RKO (cell line): ENCODE results near the gene AIMP1.
"Not testable (repeated sequence)": the region's sequence is repeated elsewhere in the genome, so short reads cannot be mapped to it uniquely, and the experiment has no call there.

ENCODE experiments used
- DNase-seq: peaks from one replicate; pipeline ENCODE4 v3.0.0-alpha.2; 2016; ENCODE audit warnings: low spot score

AIMP1 gene

DNA sequence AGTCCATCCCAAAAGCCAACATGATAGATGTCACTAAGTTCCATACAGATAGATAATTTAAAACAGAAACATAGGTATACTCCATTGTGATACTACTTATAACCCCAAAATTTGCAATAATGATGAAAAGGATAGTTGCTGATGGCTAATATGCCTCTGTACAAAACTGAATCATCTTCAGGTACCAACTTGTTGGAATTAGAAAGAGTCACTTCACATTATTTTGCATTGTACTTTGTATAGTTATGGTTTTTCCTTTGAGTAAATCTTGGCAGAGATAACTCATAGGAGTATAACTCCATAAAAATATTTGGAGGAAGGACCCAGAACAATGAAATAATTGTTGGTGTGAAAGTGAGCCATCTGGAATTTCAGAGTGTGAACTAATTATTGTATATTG lies 34.7 kb downstream of the AIMP1 start:
- DNase-seq = no peak

GRCh38 chr4:106353786-106354185 lies 37.4 kb downstream of the AIMP1 start:
- no peak for DNase-seq

- no peak for DNase-seq
These were observed 38.8 kb downstream of the AIMP1 start for GRCh38 chr4:106355193-106355592.

DNA sequence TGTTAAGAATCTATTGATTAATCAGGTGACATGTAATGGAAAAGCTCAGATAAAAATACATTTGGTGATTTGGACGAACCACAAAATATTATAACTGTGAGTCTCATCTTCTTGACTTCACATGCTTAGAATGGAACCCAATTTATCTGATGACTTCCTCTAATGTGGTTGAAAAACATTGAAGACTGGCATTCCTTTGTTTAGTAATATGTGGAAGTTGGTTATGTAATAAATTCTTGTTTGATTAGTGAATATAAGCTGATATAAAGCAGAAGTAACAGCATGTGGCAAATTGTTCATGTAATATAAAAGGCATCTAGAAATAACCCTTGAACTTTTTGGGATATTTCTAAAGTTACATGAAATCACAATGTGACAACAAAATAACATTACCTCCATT lies 42.5 kb downstream of the AIMP1 start:
- DNase-seq = peak; percentile 6

- DNase-seq = no peak
These were observed 45.9 kb downstream of the AIMP1 start for GRCh38 chr4:106362086-106362825.

GRCh38 chr4:106364282-106364681 lies 47.9 kb downstream of the AIMP1 start:
- DNase-seq = no peak

DNA sequence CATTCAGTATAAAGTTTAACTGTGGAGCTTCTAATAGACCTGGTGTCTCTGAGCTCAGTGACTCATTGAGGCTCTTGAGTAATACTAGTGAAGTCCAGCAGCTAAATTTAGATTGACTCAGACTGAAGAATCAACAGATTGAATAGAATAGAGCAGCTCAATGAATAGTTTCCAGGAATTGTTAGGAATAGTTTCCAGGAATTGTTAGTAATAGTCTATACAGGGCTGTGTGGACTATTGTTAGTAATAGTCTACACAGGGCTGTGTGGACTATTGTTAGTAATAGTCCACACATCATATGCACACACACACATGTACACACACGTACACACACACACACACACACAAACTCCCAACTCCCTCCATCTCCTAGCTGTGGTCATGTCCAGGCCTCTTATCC lies 49.3 kb downstream of the AIMP1 start:
- peak; percentile 80 for DNase-seq

- DNase-seq = no peak
These were observed 49.7 kb downstream of the AIMP1 start for GRCh38 chr4:106366026-106366425.

DNA sequence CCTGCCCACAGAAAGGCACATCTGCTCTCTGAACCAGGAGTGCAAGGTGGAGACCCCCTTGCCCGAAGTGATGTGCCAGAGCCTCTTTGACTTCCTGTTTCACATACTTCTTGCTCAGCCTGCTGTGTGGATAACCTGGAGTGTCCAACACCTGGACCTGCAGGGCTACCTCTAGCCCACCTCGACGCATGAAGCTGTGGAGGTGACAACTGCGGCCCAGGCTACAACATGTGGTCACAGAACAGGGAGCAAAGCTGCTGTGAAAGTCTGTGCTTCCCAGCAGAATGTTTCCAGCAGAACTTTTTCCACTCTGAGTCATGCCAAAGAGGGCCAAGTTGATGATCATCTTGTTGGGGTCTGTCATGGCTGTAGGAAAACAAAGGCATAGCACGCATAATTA lies 50.7 kb downstream of the AIMP1 start:
- DNase-seq = no peak

- no peak for DNase-seq
These were observed 52.3 kb downstream of the AIMP1 start, which contains the start of gene GIMD1 for GRCh38 chr4:106368678-106369077. GIMD1 (minus strand) TSS chr4:106368778; CDS start chr4:106367435, 1,343 bp downstream.

GRCh38 chr4:106369456-106370060 lies 53.2 kb downstream of the AIMP1 start:
- DNase-seq = peak; percentile 86

DNA sequence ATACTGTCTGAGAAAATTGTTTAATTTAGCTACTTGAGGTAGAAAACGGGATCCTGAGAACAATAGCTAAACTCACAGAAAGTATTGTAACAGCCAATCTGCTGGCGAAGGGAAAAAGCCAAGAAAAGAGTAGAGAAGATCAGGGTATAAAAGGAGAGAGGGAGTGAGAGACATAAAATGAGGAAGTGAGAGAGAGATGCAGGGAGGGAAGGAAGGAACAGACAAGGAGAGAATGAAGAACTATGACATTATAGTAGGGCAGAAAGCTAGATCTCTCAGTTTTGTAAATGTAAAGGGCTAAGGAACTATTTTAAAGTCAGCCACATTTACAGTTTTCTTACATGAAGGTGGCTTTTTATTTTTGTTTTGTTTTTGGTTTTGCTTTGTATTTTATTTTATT lies 53.9 kb downstream of the AIMP1 start:
- no peak for DNase-seq

DNA sequence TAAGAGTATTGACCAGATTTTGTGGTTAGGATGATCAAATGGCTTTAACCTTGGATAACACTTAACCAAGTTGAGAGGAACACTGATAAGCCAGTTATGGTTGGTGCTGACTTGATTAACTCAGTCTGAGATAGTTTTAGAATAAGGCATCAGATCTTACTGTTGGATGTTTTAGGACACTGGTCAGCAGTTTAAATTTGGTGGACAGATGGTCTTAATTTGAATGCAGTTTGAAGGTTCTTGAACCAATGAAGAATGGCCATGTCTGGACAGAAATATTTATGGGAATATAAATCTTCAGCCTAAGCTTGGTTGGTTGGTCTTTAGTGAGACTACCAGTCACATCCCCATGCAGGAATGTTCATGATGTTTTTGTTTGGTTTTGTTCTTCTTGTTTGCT lies 54.8 kb downstream of the AIMP1 start:
- DNase-seq = no peak

GRCh38 chr4:106373026-106373425 lies 56.7 kb downstream of the AIMP1 start:
- no peak for DNase-seq

DNA sequence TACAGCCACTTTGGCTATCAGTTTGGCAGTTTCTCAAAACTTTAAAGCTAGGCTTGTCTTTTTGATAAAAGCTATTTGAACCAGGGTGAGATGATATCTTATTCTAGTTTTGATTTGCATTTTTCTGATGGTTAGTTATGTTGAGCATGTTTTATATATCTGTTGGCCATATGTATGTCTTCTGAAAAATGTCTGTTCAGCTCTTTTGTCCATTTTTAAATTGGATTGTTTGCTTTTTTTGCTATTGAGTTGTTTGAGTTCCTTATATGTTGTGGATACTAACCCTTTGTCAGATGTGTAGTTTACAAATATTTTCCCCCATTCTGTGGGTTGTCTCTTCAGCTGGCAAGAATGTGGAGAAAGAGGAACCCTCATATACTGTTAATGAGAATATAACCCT lies 63.8 kb downstream of the AIMP1 start:
- no peak for DNase-seq

- no peak for DNase-seq
These were observed 68.5 kb downstream of the AIMP1 start for GRCh38 chr4:106384878-106385277.

DNA sequence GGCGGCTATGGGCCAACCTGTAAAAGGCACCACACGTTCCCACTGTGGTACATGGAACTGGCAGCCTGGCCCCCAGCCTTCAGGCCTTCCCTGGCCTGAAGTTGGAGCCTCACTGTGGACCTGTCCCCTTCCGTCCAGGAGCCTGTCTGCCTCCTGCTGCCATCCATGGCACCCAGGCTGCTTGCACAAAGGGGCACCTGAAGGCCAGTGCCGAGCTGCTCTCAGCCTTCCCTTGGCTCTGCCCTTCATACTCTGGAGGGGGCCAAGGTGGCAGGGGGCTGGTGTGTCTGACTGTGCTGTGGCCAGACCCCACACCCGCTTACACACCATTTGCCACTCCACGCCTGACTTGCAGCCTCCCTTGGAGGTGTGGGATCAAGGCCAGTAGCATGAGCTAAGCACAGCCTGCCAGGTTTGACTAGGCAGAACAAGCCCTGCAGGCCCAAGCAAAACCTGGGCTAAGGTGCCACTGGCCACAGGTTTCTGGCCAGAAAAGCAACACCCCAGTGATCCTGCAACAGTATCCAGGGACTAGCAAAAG lies 69.6 kb downstream of the AIMP1 start:
- DNase-seq = no peak

DNA sequence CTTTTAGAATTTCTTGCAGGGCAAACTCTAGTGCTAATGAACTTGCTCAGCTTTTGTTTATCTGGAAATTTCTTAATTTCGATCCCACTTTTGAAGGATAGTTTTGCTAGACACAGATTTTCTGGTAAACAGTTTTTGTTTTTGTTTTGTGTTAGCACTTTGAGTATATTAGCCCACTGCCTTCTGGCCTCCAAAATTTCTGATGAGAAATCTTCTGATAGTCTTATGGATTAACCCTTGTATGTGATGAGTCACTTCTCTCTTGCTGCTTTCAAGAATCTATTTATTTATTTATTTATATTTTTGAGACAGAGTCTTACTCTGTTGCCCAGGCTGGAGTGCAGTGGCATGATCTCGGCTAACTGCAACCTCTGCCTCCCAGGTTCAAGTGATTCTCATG lies 79.2 kb downstream of the AIMP1 start:
- no peak for DNase-seq

DNA sequence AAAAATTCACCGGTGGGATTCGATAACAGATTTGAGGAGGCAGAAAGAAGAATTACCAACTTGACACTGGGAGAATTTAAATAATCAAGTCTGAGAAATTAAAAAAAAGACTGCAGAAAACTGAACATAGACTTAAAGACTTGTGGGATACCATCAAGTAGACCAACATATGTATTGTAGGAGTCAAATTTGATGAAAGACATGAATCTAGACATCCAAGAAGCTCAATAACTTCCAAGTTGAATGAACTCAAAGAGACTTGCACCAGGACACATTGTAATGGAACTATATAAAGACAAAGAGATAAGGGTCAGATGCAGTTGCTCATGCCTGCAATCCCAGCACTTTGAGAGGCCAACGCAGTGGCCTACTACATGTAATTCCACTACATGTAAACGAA lies 82.5 kb downstream of the AIMP1 start:
- not testable (repeated sequence) for DNase-seq
